Neural crest cell (in vitro differentiated cells): ENCODE data around the gene FOXP4. TPM values are rescaled to one million over a fixed set of nuclear protein-coding genes. Genes with fewer than 3 reads are reported as not detected.
A peak's percentile ranks its signal among the peaks of the same experiment; 100 is the strongest.

Experiments
- DNase-seq: peaks from one replicate; pipeline ENCODE4 v3.0.0; 2021; ENCODE audit warnings: low read depth, mixed read lengths, low spot score
- H3K27ac Mint-ChIP-seq: one replicate; pipeline ENCODE4 v1.8.0; 2021; ENCODE audit warnings: mild to moderate bottlenecking, mixed read lengths; ENCODE audit not compliant: unreplicated experiment
- H3K27me3 Mint-ChIP-seq: 2 replicates; pipeline ENCODE4 v1.8.0; 2021; ENCODE audit warnings: low read depth, mild to moderate bottlenecking, mixed read lengths
- H3K36me3 Mint-ChIP-seq: 2 replicates; pipeline ENCODE4 v1.8.0; 2021; ENCODE audit warnings: low read depth, mild to moderate bottlenecking, mixed read lengths
- H3K4me1 Mint-ChIP-seq: 2 replicates; pipeline ENCODE4 v1.8.0; 2021; ENCODE audit warnings: mixed read lengths
- H3K4me3 Mint-ChIP-seq: one replicate; pipeline ENCODE4 v1.8.0; 2021; ENCODE audit warnings: mild to moderate bottlenecking, mixed read lengths
- H3K9me3 Mint-ChIP-seq: 2 replicates; pipeline ENCODE4 v1.8.0; 2021; ENCODE audit warnings: mixed read lengths
- total RNA-seq: library from RNA; stranded (reverse); gene quantifications from 2 replicates; pipeline ENCODE4 v1.2.1, GENCODE V29; 2021
- TF ChIP-seq, protein P1 (sequence below): fragments of 200-600 bp; sonication (generic); conservative IDR thresholded peaks from 2 replicates; pipeline ENCODE4 v1.5.0; 2021; ENCODE audit warnings: antibody characterized with exemption, mild to moderate bottlenecking

Gene FOXP4
- total RNA-seq, 1 donor from 2014 or later, result 57.9 TPM

DNA sequence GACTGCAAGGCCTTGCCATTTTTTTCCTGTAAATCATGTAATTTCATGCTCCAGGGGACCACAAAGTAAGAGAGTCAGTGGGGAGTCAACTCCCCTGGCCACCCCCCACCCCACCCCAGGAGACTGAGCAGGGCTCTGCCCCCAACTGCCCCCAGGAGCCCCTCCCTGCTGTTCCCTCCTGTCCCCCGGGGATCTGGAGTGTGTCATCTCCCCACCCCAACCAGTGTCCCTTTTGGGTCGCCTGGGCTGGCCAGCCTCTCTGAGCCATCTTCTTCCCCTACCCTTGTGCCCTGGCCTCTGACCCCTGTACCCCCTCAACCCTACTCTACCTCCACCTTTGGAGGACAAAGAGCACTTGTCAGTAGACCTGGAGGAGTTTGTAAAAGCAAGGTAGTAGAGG lies 29.4 kb downstream of the FOXP4 start:
- no peaks in the 10 kb centered on the region for H3K27me3 Mint-ChIP-seq
- peak overlapping the region; percentile 79 for H3K27ac Mint-ChIP-seq
- TF ChIP-seq, protein P1, sequence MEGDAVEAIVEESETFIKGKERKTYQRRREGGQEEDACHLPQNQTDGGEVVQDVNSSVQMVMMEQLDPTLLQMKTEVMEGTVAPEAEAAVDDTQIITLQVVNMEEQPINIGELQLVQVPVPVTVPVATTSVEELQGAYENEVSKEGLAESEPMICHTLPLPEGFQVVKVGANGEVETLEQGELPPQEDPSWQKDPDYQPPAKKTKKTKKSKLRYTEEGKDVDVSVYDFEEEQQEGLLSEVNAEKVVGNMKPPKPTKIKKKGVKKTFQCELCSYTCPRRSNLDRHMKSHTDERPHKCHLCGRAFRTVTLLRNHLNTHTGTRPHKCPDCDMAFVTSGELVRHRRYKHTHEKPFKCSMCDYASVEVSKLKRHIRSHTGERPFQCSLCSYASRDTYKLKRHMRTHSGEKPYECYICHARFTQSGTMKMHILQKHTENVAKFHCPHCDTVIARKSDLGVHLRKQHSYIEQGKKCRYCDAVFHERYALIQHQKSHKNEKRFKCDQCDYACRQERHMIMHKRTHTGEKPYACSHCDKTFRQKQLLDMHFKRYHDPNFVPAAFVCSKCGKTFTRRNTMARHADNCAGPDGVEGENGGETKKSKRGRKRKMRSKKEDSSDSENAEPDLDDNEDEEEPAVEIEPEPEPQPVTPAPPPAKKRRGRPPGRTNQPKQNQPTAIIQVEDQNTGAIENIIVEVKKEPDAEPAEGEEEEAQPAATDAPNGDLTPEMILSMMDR, result no peak
- H3K4me1 Mint-ChIP-seq, result peaks cover 83% of the 10 kb centered on the region
- no peak for DNase-seq
- no peaks in the 10 kb centered on the region for H3K9me3 Mint-ChIP-seq
- peak overlapping the region; percentile 36 for H3K4me3 Mint-ChIP-seq
- no peaks in the 10 kb centered on the region for H3K36me3 Mint-ChIP-seq

GRCh38 chr6:41576667-41577066 lies 30.5 kb downstream of the FOXP4 start:
- DNase-seq, result no peak

GRCh38 chr6:41577356-41578216 lies 31.4 kb downstream of the FOXP4 start:
- Mint-ChIP-seq H3K9me3 (no peaks in the 10 kb centered on the region), H3K4me3 (peak overlapping the region; percentile 65), H3K27me3 (no peaks in the 10 kb centered on the region), H3K36me3 (no peaks in the 10 kb centered on the region), H3K4me1 (peaks cover 77% of the 10 kb centered on the region), H3K27ac (peak overlapping the region; percentile 85)
- no peak for DNase-seq
- TF ChIP-seq, protein P1, result no peak

More at GRCh38 chr6:41576667-41577066, 30.5 kb downstream of the FOXP4 start:
- Mint-ChIP-seq H3K27ac (no peak overlapping the region), H3K4me1 (peaks cover 80% of the 10 kb centered on the region), H3K36me3 (no peaks in the 10 kb centered on the region), H3K4me3 (peak overlapping the region; percentile 29), H3K27me3 (no peaks in the 10 kb centered on the region), H3K9me3 (no peaks in the 10 kb centered on the region)
- TF ChIP-seq, protein P1, result no peak

DNA sequence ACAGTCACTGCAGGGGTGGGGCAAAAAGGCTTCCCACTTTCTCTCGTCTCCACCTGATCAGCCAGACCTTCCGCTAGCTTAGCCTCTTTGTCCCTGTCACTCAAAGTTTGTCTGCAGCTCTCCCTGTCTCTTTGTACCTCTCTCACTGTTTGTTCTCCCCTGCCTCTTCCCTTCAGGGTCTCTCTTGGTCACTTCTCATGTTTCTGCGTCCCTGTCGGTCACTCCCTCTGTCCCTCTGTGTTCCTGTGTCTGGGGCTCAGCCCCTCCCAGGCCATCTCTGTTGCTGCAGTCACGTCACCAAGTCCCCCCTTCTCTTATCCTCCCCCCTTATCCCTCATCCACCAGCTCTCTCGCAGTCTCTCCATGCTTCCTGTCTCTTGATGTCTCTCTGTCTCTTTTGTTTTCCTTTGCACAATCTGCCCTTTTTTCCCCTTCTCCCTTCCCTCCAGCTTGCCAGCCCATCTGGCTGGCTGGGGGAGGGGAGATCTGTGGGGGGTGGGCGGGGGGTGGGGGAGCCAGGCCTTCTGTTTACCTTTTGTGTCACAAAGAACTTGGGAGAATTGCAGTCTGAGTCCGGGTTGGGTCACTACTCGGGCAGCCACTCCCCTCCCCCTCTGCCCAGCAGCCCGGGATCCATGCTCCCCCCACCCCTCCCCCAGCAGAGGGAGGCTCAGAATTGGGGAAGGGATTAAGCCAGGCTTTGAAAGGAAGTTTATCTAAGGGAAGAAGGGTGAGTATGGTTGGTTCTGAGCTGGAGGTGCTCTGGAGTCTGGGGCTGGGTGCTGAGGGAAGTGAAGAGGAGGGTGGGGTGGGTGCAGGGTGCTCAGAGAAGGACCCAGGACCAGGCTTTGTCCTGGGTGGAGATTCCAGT lies 32.3 kb downstream of the FOXP4 start:
- Mint-ChIP-seq H3K4me3 (peak overlapping the region; percentile 65), H3K27me3 (no peaks in the 10 kb centered on the region), H3K9me3 (no peaks in the 10 kb centered on the region), H3K36me3 (no peaks in the 10 kb centered on the region), H3K27ac (peak overlapping the region; percentile 85), H3K4me1 (peaks cover 71% of the 10 kb centered on the region)
- DNase-seq, result peak; percentile 42
- TF ChIP-seq, protein P1, result no peak

- no peak for DNase-seq
- no peaks in the 10 kb centered on the region for H3K27me3 Mint-ChIP-seq
- H3K36me3 Mint-ChIP-seq, result no peaks in the 10 kb centered on the region
- H3K4me3 Mint-ChIP-seq, result peak overlapping the region; percentile 41
- peaks cover 71% of the 10 kb centered on the region for H3K4me1 Mint-ChIP-seq
- peak overlapping the region; percentile 85 for H3K27ac Mint-ChIP-seq
- TF ChIP-seq, protein P1, result no peak
- H3K9me3 Mint-ChIP-seq, result no peaks in the 10 kb centered on the region
Observed at GRCh38 chr6:41579088-41579610, 33.0 kb downstream of the FOXP4 start.
